GM19397 (cell line): ENCODE measurements around the gene PPP1R13L.
"Not testable (repeated sequence)": the region's sequence is repeated elsewhere in the genome, so short reads cannot be mapped to it uniquely, and the experiment has no call there.

Source experiments
- ATAC-seq: cut with Tn5 transposase; IDR thresholded peaks from one replicate; pipeline ENCODE4 v1.9.1; 2021; ENCODE audit warnings: mild to moderate bottlenecking, moderate library complexity; ENCODE audit not compliant: unreplicated experiment

Gene PPP1R13L

GRCh38 chr19:45348367-45349125 is 56.3 kb downstream of the PPP1R13L start:
- ATAC-seq = no peak

GRCh38 chr19:45347570-45348366 is 57.1 kb downstream of the PPP1R13L start:
- ATAC-seq = no peak

GRCh38 chr19:45346449-45346848 is 58.4 kb downstream of the PPP1R13L start:
- ATAC-seq = no peak

DNA sequence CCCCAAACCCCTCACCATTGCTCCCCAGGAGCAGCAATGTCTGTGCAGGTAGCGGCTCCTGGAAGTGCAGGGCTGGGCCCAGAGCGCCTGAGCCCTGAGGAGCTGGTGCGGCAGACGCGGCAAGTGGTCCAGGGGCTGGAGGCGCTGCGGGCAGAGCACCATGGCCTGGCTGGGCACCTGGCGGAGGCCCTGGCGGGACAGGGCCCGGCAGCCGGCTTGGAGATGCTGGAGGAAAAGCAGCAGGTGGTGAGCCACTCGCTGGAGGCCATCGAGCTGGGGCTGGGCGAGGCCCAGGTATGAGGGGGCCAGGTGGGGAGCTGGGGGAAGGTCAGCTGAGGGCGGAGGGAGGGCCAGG is 59.4 kb downstream of the PPP1R13L start:
- ATAC-seq = no peak

DNA sequence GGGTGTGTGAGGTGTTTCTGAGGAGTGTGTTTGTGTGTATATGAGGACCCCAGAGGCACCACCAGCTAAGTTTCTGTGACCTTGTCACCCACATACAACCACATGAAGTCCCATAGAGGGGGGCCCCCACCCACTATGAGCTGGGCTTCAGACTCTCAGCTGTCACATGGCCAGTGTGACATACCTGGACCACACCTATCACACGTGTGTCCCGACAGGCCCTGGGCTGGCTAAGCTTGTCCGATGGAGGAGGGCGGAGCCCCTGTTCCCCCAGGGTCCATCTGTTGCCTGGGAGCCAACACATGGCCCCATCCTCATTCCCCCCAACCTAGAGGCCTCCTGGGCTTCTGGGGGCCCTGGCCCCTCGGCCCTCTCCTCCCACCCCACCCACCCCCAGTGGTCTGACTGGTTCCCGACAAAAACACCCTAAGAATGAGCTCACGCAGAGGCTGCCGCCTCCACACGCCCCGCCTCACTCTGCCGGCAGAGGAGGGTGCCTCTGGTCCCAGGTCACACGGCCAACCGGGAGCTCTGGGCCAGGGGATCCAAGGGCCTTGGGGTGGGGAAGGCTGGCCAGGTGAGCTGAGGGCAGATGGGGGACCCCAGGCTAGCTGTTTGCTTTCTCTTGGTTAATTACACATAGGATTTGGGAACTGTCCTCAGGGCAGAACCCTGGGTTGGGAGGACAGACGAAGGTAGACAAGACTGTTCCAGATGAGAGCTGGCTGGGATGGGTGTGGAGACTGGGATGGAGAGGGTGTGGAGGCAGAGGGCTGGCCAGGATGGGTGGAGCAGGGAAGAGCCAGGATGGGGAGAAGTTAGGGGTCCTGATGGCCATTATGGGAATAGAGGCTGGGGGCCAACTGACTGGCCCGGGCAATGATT is 60.0 kb downstream of the PPP1R13L start:
- no peak for ATAC-seq

- no peak for ATAC-seq
Measured at GRCh38 chr19:45342911-45343310, 62.0 kb downstream of the PPP1R13L start.

DNA sequence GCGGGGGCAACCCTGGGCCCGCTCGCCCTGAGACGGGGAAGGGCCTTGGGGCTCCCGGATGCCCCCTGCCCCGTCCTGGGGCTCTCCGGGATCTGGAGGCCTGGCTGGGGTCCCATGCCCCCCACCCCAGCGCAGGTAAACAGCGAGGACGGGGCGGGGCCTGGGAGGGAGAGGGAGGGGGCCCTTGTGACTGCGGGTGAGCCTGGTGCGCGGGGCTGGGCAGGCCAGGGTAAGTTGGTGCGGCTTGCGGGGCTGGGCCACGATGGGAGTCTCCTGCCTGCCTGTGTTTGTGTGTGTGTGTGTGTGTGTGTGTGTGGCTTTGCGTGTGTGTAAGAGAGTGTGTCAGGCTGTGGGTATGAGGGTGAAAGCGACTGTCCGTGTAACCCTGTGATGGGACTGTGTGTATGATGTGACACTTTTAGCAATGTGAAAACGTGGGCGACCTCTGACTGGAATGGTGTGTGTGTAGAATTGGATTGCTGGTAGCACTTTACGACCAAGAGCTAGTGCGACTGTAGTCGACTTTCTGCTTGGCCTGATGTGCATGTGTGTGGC is 63.9 kb downstream of the PPP1R13L start:
- no peak for ATAC-seq

GRCh38 chr19:45340232-45340898 is 64.5 kb downstream of the PPP1R13L start, which contains the start of gene KLC3:
Gene KLC3, plus strand, starts transcription at chr19:45340750. Its CDS starts 4,792 bp downstream, at chr19:45345542.
- ATAC-seq = no peak

DNA sequence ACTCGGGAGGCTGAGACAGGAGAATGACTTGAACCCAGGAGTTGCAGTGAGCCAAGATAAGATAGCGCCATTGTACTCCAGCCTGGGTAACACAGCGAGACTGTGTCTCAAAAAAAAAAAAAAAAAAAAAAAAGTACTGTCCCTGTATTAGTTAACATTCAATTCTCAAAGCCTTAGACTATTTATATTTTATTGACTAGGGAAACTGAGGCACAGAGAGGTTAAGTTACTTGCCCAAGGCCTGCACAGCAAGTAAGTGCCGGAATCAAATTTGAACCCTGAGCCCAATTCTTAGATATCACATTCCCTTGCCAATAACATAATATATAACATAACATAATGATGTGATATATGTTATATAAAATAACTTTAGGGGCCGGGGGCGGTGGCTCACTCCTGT is 65.2 kb downstream of the PPP1R13L start:
- no peak for ATAC-seq

- no peak for ATAC-seq
Measured at GRCh38 chr19:45336696-45337251, 68.1 kb downstream of the PPP1R13L start.

DNA sequence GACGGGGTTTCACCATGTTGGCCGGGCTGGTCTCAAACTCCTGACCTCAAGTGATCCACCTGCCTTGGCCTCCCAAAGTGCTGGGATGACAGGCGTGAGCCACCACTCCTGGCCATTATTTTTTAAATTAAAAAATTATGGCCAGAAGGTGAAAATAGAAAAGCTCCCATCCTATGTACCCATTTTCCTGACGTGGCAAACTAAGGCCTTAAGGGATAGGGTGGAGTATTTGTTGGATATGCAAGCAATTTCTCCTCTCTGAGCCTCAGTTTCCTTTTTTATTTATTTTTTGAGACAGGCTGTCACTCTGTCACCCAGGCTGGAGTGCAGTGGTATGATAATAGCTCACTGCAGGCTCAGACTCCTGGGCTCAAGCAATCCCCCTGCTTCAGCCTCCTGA is 70.0 kb downstream of the PPP1R13L start:
- ATAC-seq = not testable (repeated sequence)

- ATAC-seq = no peak
Measured at GRCh38 chr19:45333609-45334303, 71.1 kb downstream of the PPP1R13L start.

DNA sequence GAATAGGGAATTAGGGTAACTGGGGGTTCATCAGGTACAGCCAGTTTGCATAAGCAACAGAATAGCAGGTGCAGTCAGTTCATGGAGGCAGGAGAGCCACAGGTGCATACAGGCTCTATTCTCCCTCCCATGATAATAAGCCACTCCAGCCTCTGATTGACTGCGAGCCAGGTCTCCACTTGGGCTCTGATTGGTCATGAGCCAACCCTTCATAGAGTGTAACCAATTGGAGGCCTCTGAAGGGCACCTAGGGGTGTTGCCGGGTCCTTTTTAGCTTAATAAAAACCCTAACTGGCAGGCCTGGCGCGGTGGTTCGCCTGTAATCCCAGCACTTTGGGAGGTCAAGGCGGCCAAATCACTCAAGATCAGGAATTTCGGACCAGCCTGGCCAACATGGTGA is 73.5 kb downstream of the PPP1R13L start:
- no peak for ATAC-seq
